Epithelial cell of prostate (primary cell): ENCODE data around the gene COX7A2.

Source experiments
- DNase-seq: peaks from one replicate; pipeline ENCODE4 v3.0.0-alpha.2; 2011; ENCODE audit warnings: low read depth, low spot score
- H3K27ac ChIP-seq: fragments of 450-650 bp; 2 replicates; pipeline ENCODE4 v1.5.1; 2017; ENCODE audit warnings: mild to moderate bottlenecking

COX7A2 gene

DNA sequence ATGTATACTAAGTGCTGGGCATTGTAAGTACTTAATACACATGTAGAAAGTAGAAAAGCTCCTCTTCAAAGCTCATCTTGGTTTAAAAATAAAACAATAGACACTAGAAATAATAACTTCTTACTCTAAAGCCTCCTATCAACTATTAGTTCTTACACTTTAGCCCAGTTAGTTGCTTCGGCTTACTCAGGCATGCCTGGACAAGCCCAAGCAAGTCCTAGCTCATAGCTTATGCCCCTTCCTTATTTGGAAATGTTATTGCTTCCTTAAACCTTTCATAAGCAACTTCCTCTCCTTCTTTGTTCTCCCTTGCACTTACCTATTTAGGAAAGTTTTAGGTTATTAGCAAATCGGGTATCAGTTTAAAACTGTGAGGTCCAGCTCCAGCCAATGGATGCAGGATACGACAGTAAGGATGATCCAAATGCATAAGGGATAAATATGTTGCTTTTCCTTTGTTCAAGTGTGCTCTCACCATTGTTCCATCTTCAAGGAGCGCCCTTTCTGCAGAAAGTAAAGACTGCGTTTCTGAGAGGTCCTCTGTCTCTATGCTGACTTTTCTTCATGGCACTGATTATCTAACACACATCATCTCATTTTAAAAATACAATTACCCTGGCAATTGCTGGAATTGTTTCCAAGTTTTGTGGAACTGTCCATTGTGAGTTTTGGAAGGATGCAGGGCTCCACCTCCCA lies 28.7 kb upstream of the COX7A2 start:
- peak; percentile 48 for DNase-seq
- peak overlapping the region; percentile 67 for H3K27ac ChIP-seq

DNA sequence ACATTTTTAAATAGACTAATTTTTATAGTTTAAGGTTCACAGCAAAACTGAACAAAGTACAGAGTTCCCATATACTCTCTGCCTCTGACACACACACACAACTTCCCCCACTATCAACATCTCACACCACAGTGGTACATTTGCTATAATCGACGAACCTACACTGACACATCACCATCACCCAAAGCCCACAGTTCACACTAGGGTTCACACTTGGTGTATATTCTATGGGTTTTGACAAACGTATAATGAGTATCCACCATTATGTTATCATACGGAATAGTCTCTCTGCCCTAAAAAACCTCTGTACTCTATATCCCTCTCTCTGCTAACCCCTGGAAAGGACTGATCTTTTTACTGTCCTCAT lies 25.4 kb upstream of the COX7A2 start:
- H3K27ac ChIP-seq: peak overlapping the region; percentile 28
- no peak for DNase-seq

DNA sequence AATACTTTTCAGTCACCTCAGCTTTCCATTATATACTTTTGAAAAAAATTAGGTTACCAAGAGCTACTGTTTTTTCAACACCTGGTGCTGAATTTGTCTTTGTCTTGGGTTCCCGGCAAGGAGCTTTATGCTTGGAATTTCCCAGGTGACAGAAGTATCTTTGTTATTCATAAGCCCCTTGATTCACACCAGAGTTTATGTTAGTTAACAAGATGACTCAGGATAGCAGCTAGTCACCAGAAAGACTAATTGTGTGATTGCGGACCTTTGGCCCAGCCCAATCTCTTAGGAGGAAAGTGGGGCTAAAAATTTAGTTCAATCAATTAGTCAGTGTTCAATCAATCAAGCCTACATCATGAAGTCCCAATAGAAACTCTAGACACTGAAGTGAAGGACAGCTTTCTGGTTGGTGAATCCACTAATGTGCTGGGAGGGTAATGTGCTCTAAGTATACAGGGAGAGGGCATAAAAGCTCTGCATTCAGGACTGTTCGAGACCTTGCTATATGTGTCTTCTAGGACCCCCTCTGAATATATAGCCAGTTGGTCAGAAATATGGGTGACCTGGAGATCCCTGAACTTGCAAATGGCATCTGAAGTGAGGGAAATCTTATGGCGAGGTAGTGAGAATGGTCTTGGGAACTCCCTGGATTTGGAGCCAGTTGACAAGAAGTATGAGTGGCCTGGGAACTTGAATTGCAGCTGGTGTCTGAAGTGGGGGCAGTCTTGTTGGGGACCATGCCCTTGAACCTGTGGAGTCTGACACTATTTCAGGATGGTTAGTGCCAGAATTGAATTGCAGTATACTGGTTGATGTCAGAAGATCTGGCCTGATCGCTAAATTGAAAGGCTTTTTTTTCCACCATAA lies 24.8 kb upstream of the COX7A2 start:
- H3K27ac ChIP-seq: peak overlapping the region; percentile 28
- DNase-seq: peak; percentile 36

DNA sequence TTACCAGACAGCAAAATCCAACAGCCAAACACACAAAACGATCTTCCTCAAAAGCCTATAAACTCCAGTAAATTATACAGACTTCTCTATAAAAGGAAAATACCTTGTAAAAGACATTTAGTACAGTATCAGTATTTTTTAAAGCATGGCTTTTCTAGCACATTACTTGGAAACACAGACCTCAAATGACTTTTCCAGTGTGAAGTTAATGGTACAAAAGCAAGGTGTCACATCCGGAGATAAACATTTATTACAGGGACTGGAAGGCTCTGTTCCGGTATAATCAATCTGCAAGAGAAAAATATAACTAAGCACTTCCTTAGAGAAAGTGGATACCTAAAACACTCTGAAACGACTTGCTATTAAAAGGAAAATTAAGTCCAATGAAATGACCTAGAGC lies 23.9 kb upstream of the COX7A2 start:
- no peak for DNase-seq
- H3K27ac ChIP-seq: peak overlapping the region; percentile 28

DNA sequence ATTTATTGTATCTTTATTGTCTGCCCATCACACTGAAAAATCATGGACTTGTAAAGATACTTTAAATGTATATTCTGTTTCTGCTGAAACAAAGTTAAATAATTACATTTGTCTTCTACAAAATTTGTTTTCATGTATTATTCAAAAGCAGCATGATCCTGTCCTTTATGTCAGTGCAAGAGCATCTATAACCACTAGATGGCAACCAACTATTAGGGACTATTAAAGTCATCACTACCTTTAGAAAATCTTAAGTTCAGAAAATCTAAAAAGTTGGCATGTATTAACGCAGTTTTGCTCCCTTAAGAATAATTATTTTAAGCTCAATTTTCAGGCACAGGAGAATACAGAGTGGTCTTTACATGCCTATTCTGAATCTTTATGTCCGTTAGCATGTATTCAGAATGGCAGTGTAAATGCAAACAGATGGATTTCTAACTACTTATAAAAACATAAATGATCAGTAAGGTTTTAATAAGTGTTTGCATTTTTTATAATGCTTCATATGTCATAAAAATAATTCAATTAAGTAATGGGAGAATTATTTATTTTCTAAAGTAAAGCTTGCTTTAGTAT lies 23.2 kb upstream of the COX7A2 start:
- no peak overlapping the region for H3K27ac ChIP-seq
- DNase-seq: no peak

DNA sequence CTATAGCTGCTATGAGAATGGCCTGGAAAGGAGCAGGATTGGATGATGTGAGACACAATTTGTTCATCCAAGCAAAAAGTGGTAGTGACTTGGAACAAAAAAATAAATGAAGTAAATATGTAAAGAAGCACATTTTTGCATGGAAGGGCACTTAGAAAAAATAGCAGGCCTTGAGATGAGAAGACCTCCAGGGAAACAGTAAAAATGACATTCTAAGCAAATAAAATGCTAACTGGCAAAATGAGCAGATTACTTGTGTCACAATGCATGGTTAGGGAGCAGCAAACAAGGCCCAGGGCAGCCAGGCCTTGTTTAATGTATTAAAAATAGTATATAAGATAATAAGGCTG lies 19.8 kb upstream of the COX7A2 start:
- H3K27ac ChIP-seq: no peak overlapping the region
- DNase-seq: no peak

DNA sequence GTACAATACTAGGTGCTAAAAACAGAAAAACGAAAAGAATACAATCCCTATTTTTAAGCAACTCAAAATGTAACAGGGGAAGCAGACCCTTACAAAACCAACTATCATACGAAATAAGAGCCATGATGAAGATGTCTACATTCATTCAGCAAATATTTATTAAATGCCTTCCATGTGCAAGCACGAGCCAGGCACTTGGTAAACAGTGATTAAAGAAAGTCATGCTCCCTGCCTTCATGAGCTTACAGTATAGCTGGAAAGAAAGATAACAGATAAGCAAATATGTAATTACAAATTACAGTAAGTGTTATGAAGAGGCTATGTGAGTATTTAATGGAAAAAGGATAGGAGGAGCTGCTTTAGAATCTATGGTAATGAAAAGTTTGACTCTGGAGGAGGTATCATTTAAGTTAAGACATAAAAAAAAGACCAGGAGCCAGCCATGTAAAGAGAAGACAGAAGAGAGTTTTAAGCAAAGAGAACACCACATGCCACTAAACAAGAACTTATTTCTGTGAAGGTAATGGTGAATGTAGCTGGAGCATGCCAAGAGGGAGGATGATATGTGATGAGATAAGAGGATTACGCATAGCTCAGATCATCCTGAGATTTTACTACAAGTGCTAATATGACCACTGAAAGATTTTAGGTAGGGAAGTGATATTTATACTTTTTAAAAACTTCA lies 19.3 kb upstream of the COX7A2 start:
- H3K27ac ChIP-seq: no peak overlapping the region
- no peak for DNase-seq

DNA sequence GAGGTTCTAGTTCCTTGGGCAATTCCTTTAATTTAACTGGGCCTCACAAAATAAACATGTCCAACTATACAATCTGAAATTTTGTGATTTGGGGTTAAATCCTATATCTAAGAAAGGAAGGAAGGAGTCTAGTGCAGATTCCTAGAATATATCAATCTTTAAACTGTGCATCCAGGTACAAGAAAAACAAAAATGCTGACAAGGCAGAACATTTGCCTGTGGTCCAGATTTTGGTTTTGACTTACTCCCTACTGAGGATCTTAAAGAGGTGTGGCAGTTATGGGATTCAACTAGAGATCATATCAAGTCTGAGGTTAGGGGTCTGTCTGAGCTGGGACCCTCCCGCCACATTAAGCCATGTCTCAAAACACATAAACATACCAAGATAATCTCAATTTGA lies 17.7 kb upstream of the COX7A2 start:
- DNase-seq: no peak
- no peak overlapping the region for H3K27ac ChIP-seq

DNA sequence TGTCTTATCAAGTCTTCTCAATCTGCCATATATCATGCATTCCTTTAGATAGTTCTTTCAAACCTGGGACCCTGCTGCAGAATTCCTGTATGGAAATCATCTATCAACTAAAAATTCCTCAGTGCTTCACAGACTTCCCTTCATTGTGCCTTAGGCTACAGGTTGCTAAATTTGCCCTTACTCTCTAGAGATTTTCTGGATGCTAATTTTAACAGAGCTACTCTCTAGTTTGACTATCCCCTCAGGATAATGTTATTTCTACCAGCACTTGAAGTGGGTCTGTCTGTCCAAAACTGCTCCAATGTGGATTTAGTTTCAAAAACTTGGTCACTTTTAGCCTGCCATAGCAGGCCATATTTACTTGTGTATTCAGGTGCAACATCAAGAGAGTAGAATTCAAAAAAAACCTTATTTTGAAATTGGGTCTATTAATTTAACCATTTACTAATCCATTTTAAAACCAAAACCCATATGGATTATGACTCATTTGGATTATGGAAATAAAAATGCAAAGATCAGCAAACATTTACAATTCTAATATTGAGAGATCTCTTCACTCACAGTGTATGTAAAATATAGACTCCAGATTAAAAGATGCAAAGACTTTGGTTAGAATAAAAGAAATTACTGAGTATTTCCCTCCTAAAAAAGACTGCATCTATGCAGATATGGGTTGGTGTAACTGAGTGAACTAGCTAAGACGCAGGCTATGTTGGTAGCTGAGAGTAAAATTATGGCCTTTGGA lies 13.9 kb upstream of the COX7A2 start:
- DNase-seq: no peak
- H3K27ac ChIP-seq: no peak overlapping the region

DNA sequence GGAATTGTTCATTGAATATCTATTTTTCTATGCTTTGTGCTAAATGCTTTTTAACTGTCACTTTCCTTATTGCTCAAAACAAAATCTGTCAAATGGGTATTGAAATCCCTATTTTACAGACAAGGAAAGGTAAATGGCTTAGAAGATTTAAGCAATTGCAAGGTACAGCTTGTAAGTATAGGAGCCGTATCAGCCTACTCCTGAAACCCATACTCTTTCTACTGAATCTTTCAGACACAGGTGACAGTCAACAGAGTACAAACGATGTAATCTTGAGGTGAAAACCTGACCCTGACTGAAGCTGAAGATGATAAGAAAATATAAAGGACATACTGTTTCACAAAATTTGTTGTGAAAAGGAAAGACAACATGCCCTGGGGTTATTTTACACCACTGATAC lies 7.0 kb upstream of the COX7A2 start:
- no peak overlapping the region for H3K27ac ChIP-seq
- no peak for DNase-seq

DNA sequence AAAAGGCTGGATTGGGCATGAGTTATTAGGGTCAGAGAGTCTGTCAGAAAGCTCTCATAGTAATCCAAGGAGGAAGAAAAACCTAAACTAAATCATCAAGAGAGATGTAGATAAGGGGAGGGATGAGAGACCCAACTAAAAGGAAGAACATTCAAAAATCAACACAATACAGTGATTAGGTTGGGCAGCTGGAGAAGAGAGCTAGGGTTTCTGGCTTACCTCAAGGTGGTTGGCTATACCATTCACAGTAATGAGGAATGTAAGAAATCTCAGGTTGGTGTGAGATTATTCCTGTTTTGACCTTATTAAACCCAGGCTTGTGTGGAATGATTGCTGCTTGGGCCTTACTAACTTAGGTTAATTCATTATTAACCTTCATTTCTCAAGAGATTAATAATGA lies 6.2 kb upstream of the COX7A2 start:
- H3K27ac ChIP-seq: no peak overlapping the region
- DNase-seq: no peak

DNA sequence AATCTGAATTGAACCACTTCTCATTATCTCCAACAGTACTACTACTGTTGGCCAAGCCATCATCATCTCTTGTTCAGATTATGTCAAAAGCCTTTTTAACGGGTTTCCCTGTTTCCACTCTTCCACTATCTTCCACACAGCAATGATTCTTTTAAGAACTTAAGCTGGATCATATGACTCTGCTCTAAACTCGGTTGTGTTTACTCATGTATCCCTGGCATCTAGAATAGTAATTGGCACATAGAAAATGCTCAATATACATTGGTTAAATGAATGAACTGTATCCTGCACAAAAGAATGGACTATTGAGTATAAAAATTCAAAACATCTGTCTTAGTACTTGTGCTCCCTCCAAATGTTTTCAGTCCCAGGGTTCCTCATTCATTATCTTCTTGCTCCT lies 2.8 kb upstream of the COX7A2 start:
- DNase-seq: no peak
- H3K27ac ChIP-seq: no peak overlapping the region

DNA sequence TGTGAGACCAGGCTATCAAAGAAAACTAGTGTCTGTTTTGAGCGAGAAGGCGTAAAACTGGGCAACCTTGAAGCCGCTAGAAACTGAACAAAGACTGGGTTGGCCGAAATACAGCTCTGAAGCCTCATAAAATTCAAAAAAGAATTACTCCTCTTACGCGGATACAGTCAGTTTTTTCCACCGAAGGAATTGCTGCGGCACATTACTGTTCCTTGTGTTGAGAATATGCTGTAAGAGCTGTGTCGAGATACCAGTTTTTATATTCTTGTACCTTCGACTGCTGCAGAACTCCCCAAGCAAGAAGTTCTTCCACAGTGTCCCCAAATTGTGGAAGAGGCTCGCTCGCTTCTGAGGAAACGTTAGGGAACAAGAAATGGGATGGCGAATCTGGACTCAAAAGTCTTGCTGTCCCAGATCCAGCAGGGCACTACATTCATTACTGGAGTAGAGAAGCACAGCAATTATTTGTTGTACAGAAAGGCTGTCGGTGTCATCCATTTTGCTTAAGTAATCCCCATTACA lies 523 bp upstream of the COX7A2 start:
- peak overlapping the region; percentile 85 for H3K27ac ChIP-seq
- no peak for DNase-seq

DNA sequence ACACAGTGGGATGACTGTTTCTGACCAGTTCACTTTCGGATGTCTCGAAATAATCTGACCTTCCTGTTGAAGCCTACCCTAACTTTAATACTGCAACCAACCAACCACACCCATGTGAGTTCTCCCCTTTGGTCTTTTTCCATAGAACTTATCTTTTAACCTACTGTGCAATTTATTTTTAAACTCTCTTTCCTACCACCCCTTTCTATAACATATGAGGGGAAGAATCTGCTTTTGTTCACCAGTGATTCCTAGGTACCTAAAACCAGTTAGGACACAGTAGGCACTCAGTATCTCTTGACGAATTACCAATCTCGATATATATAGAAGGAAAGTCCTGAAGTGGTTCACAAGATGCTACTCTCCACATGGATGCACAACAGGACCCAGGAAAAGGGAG lies 7.0 kb downstream of the COX7A2 start:
- DNase-seq: no peak
- no peak overlapping the region for H3K27ac ChIP-seq

DNA sequence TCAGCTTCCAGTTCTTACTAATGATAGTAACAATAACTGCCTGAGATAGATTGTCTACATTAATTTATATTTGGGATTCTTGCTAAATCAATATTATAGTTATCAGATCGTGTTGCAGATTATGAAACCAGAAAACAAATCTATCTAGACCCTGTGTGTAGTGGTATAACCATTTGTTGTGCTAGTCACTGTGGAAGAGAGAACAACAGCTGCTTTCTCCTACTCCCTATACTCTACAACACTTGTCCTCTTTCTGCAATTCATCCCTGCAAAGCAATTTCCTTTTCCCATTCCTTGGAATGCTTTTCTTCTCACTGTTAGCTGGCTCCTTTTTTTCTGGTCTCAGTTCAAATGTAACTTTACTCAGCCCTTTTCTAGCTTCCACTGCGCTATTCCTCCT lies 8.3 kb downstream of the COX7A2 start:
- no peak overlapping the region for H3K27ac ChIP-seq
- no peak for DNase-seq

DNA sequence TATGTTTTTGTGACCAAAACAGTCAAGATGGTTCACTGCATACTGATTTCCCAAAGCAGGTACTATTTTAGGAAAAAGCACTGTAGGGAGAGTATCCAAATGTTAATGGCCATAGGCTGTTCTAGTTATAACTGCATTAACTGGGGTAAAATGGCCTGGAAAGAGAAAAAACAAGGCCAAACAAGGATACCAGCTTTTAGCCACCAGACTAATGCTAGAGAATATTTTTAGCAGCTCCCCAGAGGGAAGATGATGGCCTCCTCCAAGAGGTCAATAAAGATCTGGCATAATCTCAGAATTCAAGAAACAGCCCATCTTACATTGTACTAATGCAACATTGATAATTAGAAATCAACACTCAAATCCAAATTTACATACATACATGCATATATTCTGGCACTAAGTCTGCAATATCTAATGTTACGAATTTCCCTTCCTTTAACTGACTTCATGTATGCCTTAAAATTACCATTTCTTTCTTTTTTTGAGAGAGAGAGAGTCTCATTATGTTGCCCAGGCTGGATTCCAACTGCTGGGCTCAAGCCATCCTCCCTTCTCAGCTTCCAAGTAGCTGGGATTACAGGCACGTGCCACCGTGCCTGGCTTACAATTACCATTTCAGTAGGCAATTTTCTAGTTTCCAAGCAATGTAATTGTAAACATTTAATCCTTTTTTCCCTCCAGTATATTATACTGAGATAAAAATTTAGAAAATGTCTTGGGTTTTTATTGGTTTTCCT lies 9.3 kb downstream of the COX7A2 start:
- H3K27ac ChIP-seq: no peak overlapping the region
- no peak for DNase-seq

DNA sequence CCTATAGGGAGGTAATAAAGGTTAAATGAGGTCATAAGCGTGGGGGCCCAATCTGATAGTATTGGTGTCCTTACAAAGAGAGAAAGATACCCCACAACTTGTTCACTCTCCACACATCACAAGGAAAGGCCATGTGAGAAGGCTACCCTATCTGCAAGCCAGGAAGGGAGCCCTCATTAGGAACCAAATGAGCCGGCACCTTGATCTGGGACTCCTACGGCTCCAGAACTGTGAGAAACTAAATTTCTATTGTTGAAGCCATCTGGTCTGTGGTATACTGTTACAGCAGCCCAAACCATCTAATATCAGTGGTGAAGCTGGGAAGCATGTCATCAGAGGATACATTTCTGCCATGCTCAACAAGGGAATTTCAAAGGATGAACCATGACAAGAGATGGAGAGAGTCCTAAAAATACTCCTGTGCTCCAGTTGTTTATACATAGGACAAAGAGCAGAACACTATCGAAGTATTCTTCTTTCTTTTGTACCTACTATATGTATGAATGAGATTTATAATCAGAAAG lies 10.4 kb downstream of the COX7A2 start:
- H3K27ac ChIP-seq: no peak overlapping the region
- no peak for DNase-seq

DNA sequence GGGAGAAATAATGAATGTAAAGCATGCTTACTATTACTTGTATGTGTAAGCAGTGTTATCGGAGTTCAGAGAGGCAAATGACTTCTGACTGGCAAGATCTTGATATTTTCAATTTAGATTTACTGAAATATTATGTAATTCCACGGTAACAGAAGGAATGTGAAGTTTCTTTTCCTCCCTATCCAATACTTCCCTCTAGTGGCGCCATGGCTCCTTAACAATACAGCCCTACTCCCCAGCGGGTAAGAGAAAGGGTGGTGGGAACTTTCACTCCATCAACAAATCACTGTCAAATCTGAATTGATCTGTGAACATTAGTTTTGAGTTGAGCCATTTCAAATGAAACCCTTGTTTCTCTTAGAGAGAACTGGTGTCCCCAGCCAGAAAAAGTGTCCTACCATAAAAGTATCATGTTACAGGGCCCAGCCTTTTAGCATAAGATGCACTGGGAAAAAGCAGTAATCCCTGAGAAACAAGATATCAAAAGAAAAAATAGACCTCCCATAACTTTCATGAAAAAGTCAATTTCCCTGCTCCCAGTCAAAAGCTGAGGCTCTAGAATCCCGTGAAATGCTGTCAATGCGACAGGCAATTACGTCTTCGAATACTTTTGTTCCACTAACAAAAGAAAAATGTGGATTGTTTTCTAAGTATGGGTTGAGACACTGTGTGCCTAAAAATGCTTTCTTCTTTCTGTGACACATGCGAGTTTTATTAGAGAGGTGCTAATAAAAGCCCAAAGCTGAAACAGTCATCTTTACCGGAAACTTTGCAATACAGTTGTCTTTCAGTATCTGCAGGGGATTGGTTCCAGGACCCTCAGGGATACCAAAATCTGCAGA lies 12.9 kb downstream of the COX7A2 start:
- no peak for DNase-seq
- H3K27ac ChIP-seq: no peak overlapping the region
